K562 (cell line): ENCODE results near the gene INMT. TPM values are rescaled to one million over a fixed set of nuclear protein-coding genes. Genes with fewer than 3 reads are reported as not detected.

Experiments
- ATAC-seq: fragments of 200-7000 bp; cut with Tn5 transposase; 3 replicates; pipeline ENCODE4 v1.9.1; 2020; ENCODE audit warnings: moderate library complexity
- BruUV-seq: library from RNA; stranded (reverse); fragments of 400-500 nt; replicated peaks from 2 replicates; lab custom pipeline; 2021; lab: Mats Ljungman, UMichigan
- CTCF ChIA-PET: fragments of 300-600 bp; formaldehyde crosslinking; extraction: SDS; loops from one replicate; lab custom pipeline; 2021; ENCODE audit warnings: low intra/inter-chr PET ratio; lab: Yijun Ruan, JAX
- POLR2A ChIA-PET: fragments of 300-600, 350-650 bp; sonication (Branson Sonifier 250); formaldehyde crosslinking; extraction: SDS; loops from one replicate; lab custom pipeline; 2021; ENCODE audit warnings: antibody characterized with exemption, inconsistent platforms; lab: Yijun Ruan, JAX
- DNase-seq, 4 experiments: peaks; one replicate each; pipeline versions ENCODE4 v3.0.0 to v3.0.0-alpha.2; 2011 to 2018; ENCODE audit warnings: low spot score in 3 of 4, mixed read lengths in 3 of 4; ENCODE audit errors: extremely low read depth in 1 of 4
- FAIRE-seq: peaks from 2 replicates; lab custom pipeline; 2011; peaks lifted over from hg19 to GRCh38; lab: Jason Lieb, UNC
- H2AFZ ChIP-seq: 2 replicates; pipeline ENCODE4 v1.6.0; 2011; ENCODE audit warnings: low read depth, low read length, control low read depth, inconsistent platforms
- H3K27ac ChIP-seq: fragments of 200-600 bp; 3 replicates; pipeline ENCODE4 v1.8.0; 2011; ENCODE audit warnings: low read depth, mild to moderate bottlenecking, control low read depth, inconsistent platforms, low read length, moderate library complexity, mixed read lengths; ENCODE audit errors: extremely low read depth
- H3K27me3 ChIP-seq, 2 experiments: fragments of 300-600 bp in 1 of 2; 2 replicates in 1 of 2; 3 replicates in 1 of 2; pipeline versions ENCODE4 v1.6.0 to v1.8.0; 2011; ENCODE audit warnings: inconsistent platforms in 2 of 2, low read length in 2 of 2, mild to moderate bottlenecking in 1 of 2, mixed read lengths in 1 of 2, moderate library complexity in 1 of 2; ENCODE audit not compliant: control insufficient read depth in 2 of 2, insufficient read depth in 2 of 2
- H3K36me3 ChIP-seq: fragments of 300-600 bp; 3 replicates; pipeline ENCODE4 v1.8.0; 2011; ENCODE audit warnings: mild to moderate bottlenecking, low read length, inconsistent platforms; ENCODE audit not compliant: control insufficient read depth, insufficient read depth
- H3K4me1 ChIP-seq, 2 experiments: fragments of 200-600 bp in 1 of 2; replicated peaks in 1 of 2; 2 replicates in 1 of 2; 3 replicates in 1 of 2; pipeline versions ENCODE4 v1.5.1 to v1.8.0; 2011; ENCODE audit warnings: inconsistent platforms in 2 of 2, low read length in 2 of 2, mild to moderate bottlenecking in 1 of 2, mixed read lengths in 1 of 2, moderate library complexity in 1 of 2; ENCODE audit not compliant: control insufficient read depth in 2 of 2, insufficient read depth in 2 of 2
- H3K4me2 ChIP-seq: 2 replicates; pipeline ENCODE4 v1.6.1; 2011; ENCODE audit warnings: low read length, control low read depth, inconsistent platforms, mixed read lengths; ENCODE audit not compliant: insufficient read depth
- H3K4me3 ChIP-seq: fragments of 200-600 bp; sonication (generic), shearing (Covaris generic); 2 replicates; pipeline ENCODE4 v1.5.1; 2016; ENCODE audit warnings: control low read depth, inconsistent platforms
- H3K79me2 ChIP-seq: fragments of 200-600 bp; 3 replicates; pipeline ENCODE4 v1.8.0; 2011; ENCODE audit warnings: low read length, inconsistent platforms; ENCODE audit not compliant: control insufficient read depth, insufficient read depth
- H3K9ac ChIP-seq, 2 experiments: 2 replicates each; pipeline versions ENCODE4 v1.6.0 to v1.6.1; 2011; ENCODE audit warnings: low read depth in 2 of 2, low read length in 2 of 2, control low read depth in 1 of 2, inconsistent platforms in 1 of 2, mild to moderate bottlenecking in 1 of 2, mixed read lengths in 1 of 2; ENCODE audit not compliant: insufficient read depth in 1 of 2
- H3K9me1 ChIP-seq: one replicate; pipeline ENCODE4 v1.6.0; 2011; ENCODE audit warnings: inconsistent platforms, mild to moderate bottlenecking, low read length, moderate library complexity; ENCODE audit not compliant: control insufficient read depth, insufficient read depth
- H3K9me3 ChIP-seq: replicated peaks from 2 replicates; pipeline ENCODE4 v1.5.1; 2011; ENCODE audit warnings: low read depth, low read length, inconsistent platforms; ENCODE audit not compliant: control insufficient read depth, insufficient read depth
- H4K20me1 ChIP-seq: replicated peaks from 2 replicates; pipeline ENCODE4 v1.6.1; 2011; ENCODE audit warnings: low read length, inconsistent platforms, mixed read lengths; ENCODE audit not compliant: control insufficient read depth, insufficient read depth
- ADNP ChIP-seq: fragments of 200-800 bp; sonication (Bioruptor generic); IDR thresholded peaks from 2 replicates; pipeline ENCODE4 v1.6.1; 2016; ENCODE audit warnings: missing genetic modification characterization, missing compliant biosample characterization
- SMAD1 ChIP-seq: fragments of 150-350 bp; IDR thresholded peaks from 2 replicates; pipeline ENCODE4 v1.6.1; 2014; ENCODE audit warnings: low read length, low read depth; ENCODE audit not compliant: partially characterized antibody
- SMAD4 ChIP-seq: fragments of 250-450 bp; sonication (Bioruptor Pico); conservative IDR thresholded peaks from 2 replicates; pipeline ENCODE4 v1.8.0; 2021; ENCODE audit warnings: inconsistent platforms, mild to moderate bottlenecking, moderate library complexity
- ZNF23 ChIP-seq: fragments of 250-450 bp; sonication (Bioruptor Pico); IDR thresholded peaks from 2 replicates; pipeline ENCODE4 v1.4.0; 2020; ENCODE audit warnings: mild to moderate bottlenecking
- ZNF707 ChIP-seq: fragments of 250-450 bp; sonication (Bioruptor Pico); conservative IDR thresholded peaks from 2 replicates; pipeline ENCODE4 v1.8.0; 2022; ENCODE audit warnings: inconsistent platforms, mild to moderate bottlenecking, moderate library complexity
- WGBS: fragments of 100-300 bp; shearing (Covaris generic); methylation state at CpG from one replicate; pipeline ENCODE4 v1.1.6; 2016; ENCODE audit warnings: low coverage, mixed read lengths; ENCODE audit not compliant: insufficient coverage; ENCODE audit errors: missing lambda C conversion rate; 5-methylcytosine and 5-hydroxymethylcytosine counted together
- in situ Hi-C: fragments of 300-500 bp; cut with MboI; formaldehyde crosslinking; loops from 4 replicates; pipeline ENCODE4 v1.15.0; 2018; ENCODE audit warnings: inconsistent platforms, mixed read lengths
- intact Hi-C: fragments of 100-400 bp; cut with micrococcal nuclease; formaldehyde crosslinking; loops from 2 replicates; pipeline ENCODE4 v1.14.2; 2022
- polyA plus RNA-seq, 8 experiments: library from polyadenylated mRNA; depleted of rRNA in 4 of 8; stranded (reverse) in 5 of 8; unstranded in 3 of 8; fragments of >200 nt; fragmentation: Nextera tagmentation in 2 of 8; fragmentation: Illumina TruSeq in 1 of 8; extraction: Ambion mirVana in 2 of 8; extraction: Trizol in 1 of 8; gene quantifications; 2 replicates each; pipeline versions ENCODE4 v1.2.1 to v1.2.3, GENCODE V29; 2011 to 2014; ENCODE audit warnings: inconsistent platforms in 1 of 8, missing spikeins in 1 of 8
- total RNA-seq, 7 experiments: library from RNA; depleted of rRNA in 6 of 7; stranded (reverse); fragments of >200 nt in 6 of 7; fragmentation: Illumina TruSeq in 2 of 7; extraction: Trizol in 2 of 7; gene quantifications; 2 replicates each; pipeline versions ENCODE4 v1.2.1 to v1.2.3, GENCODE V29; 2011 to 2021; ENCODE audit warnings: low replicate concordance in 1 of 7
- TF ChIP-seq, protein P1 (sequence below): fragments of 250-450 bp; sonication (Bioruptor Pico); IDR thresholded peaks from 2 replicates; pipeline ENCODE4 v1.5.0; 2022; ENCODE audit warnings: mild to moderate bottlenecking

The INMT gene
- total and polyA plus RNA-seq, 9 of the 15 experiments (the other 6 are each of a cell fraction or from before 2014, with no cell fraction given), result 0.04 to 0.27 TPM; not detected in 7

DNA sequence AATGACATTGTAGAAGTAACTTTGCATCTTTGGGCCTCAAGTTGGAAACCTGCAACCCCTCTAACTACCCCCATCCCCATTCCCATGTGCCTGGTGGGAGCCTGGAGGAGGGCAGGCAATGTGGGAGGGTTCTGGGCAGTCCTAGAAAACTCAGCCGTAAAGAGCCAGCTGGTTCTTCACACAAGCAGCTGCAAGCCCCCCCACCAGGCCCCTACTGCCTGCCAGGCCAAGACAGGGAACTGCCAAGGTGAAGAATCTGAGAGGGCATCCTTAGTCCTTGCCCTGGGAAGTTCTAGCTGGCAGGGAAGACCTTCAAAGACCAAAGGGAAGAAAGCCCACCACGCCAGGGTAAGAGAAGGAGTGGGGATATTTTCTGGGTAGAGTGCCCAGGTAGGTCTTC, 12.2 kb upstream of the INMT start:
- no peaks in the 10 kb centered on the region for H4K20me1 ChIP-seq
- peaks cover 0 to 11% of the 10 kb centered on the region in 2 experiments; a peak in 2 of 5 replicates for H3K4me1 ChIP-seq
- DNase-seq (no peak), FAIRE-seq (no peak), ATAC-seq (no peak)
- H2AFZ ChIP-seq, result no peak overlapping the region
- intact Hi-C loops (loop anchor here (1.0 to 10.0 kb wide), 5 partner anchors 37 to 575 kb away; no protein-coding TSS in a partner anchor), in situ Hi-C loops (loop anchor here (5.0 to 10.0 kb wide), 2 partner anchors 238 to 575 kb away; no protein-coding TSS in a partner anchor)
- H3K79me2 ChIP-seq, result no peaks in the 10 kb centered on the region
- CTCF ChIA-PET, result interaction anchor here (1.0 to 2.1 kb wide), 4 partner anchors 51 to 463 kb away, joined by 4 to 14 read pairs (median 8); no protein-coding TSS in a partner anchor
- no peak overlapping the region for H3K4me3 ChIP-seq
- no peaks in the 10 kb centered on the region for H3K9me3 ChIP-seq
- POLR2A ChIA-PET, result interaction anchor here (1.4 kb wide), 1 partner anchor 9 kb away, joined by 3 read pairs; no protein-coding TSS in a partner anchor
- TF ChIP-seq ZNF707 (CRISPR knock-in tag), result no peak
- no peak for TF ChIP-seq ZNF23
- TF ChIP-seq SMAD4 (CRISPR knock-in tag), result no peak
- TF ChIP-seq ADNP (tag), result no peak
- no peak for TF ChIP-seq SMAD1
- TF ChIP-seq, protein P1, sequence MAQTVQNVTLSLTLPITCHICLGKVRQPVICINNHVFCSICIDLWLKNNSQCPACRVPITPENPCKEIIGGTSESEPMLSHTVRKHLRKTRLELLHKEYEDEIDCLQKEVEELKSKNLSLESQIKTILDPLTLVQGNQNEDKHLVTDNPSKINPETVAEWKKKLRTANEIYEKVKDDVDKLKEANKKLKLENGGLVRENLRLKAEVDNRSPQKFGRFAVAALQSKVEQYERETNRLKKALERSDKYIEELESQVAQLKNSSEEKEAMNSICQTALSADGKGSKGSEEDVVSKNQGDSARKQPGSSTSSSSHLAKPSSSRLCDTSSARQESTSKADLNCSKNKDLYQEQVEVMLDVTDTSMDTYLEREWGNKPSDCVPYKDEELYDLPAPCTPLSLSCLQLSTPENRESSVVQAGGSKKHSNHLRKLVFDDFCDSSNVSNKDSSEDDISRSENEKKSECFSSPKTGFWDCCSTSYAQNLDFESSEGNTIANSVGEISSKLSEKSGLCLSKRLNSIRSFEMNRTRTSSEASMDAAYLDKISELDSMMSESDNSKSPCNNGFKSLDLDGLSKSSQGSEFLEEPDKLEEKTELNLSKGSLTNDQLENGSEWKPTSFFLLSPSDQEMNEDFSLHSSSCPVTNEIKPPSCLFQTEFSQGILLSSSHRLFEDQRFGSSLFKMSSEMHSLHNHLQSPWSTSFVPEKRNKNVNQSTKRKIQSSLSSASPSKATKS (CRISPR knock-in tag), result no peak
- no TSS peak for BruUV-seq
- no peaks in the 10 kb centered on the region for H3K9me1 ChIP-seq
- no peaks in the 10 kb centered on the region for H3K36me3 ChIP-seq
- H3K27me3 ChIP-seq, result peaks cover under 1 to 27% of the 10 kb centered on the region in 2 experiments; a peak in 4 of 5 replicates
- 10% methylated on average over 2 of the region's 2 CpGs for WGBS
- H3K9ac ChIP-seq, result no peak overlapping the region; a peak in 1 of 4 replicates
- H3K4me2 ChIP-seq, result no peak overlapping the region
- no peak overlapping the region for H3K27ac ChIP-seq
